Vagina (tissue), 2 donors: ENCODE data around the gene CCDC57. TPM values are rescaled to one million over a fixed set of nuclear protein-coding genes. Genes with fewer than 3 reads are reported as not detected.

Source experiments
- DNase-seq, 2 donors: peaks; one replicate each; pipeline ENCODE4 v3.0.0-alpha.2; 2017; ENCODE audit errors: extremely low spot score in 2 of 2
- H3K27ac ChIP-seq: fragments of 200-600 bp; sonication (generic); one replicate; pipeline ENCODE4 v1.5.1; 2019
- H3K27me3 ChIP-seq: fragments of 200-600 bp; sonication (generic); one replicate; pipeline ENCODE4 v1.5.1; 2019
- H3K36me3 ChIP-seq, 2 donors: fragments of 200-600 bp; sonication (generic); one replicate each; pipeline ENCODE4 v1.5.1; 2017 to 2019
- H3K4me1 ChIP-seq: fragments of 200-600 bp; sonication (generic); one replicate; pipeline ENCODE4 v1.5.1; 2019
- H3K4me3 ChIP-seq, 2 donors: fragments of 200-600 bp; sonication (generic); 1 replicate in 1 of 2; 2 replicates in 1 of 2; pipeline ENCODE4 v1.5.1; 2016 to 2019
- H3K9me3 ChIP-seq: fragments of 200-600 bp; sonication (generic); one replicate; pipeline ENCODE4 v1.5.1; 2019
- POLR2A ChIP-seq, 2 donors: fragments of 450-650 bp; IDR thresholded peaks; one replicate each; pipeline ENCODE4 v1.6.1; 2017; ENCODE audit warnings: antibody characterized with exemption in 2 of 2, mild to moderate bottlenecking in 2 of 2, moderate library complexity in 2 of 2
- POLR2AphosphoS5 ChIP-seq, 2 donors: sonication (generic); formaldehyde crosslinking; IDR thresholded peaks; one replicate each; pipeline ENCODE4 v1.9.0; 2017; ENCODE audit warnings: antibody characterized with exemption in 2 of 2, mild to moderate bottlenecking in 2 of 2, low read depth in 1 of 2; ENCODE audit not compliant: insufficient read depth in 1 of 2
- intact Hi-C: fragments of 100-400 bp; cut with DNase I; formaldehyde crosslinking; loops from one replicate; pipeline ENCODE4 v1.15.1; 2023
- total RNA-seq: library from RNA; depleted of rRNA; stranded (reverse); fragments of >200 nt; gene quantifications from one replicate; pipeline ENCODE4 v1.2.3, GENCODE V29; 2016
- TF ChIP-seq, protein P1 (sequence below), 3 experiments: fragments of 450-650 bp in 2 of 3; fragments of 200-600 bp in 1 of 3; sonication (generic) in 1 of 3; IDR thresholded peaks; one replicate each; pipeline ENCODE4 v1.5.1; 2017 to 2019; ENCODE audit warnings: antibody characterized with exemption in 3 of 3, mild to moderate bottlenecking in 2 of 3, moderate library complexity in 2 of 3

Gene CCDC57
- total RNA-seq, 1 donor from 2014 or later = 26.5 TPM

GRCh38 chr17:82112914-82113311, 99.7 kb downstream of the CCDC57 start:
- Histone ChIP-seq H3K27ac (no peak overlapping the region), H3K9me3 (no peaks in the 10 kb centered on the region), H3K4me3 (no peak overlapping the region), H3K27me3 (no peaks in the 10 kb centered on the region), H3K4me1 (no peaks in the 10 kb centered on the region), H3K36me3 (no peaks in the 10 kb centered on the region)
- TF ChIP-seq POLR2AphosphoS5 (IDR thresholded peaks at IDR 0.05; ENCODE audit: insufficient read depth in 1 of 2, low read depth in 1 of 2) = no peak
- TF ChIP-seq, protein P1, sequence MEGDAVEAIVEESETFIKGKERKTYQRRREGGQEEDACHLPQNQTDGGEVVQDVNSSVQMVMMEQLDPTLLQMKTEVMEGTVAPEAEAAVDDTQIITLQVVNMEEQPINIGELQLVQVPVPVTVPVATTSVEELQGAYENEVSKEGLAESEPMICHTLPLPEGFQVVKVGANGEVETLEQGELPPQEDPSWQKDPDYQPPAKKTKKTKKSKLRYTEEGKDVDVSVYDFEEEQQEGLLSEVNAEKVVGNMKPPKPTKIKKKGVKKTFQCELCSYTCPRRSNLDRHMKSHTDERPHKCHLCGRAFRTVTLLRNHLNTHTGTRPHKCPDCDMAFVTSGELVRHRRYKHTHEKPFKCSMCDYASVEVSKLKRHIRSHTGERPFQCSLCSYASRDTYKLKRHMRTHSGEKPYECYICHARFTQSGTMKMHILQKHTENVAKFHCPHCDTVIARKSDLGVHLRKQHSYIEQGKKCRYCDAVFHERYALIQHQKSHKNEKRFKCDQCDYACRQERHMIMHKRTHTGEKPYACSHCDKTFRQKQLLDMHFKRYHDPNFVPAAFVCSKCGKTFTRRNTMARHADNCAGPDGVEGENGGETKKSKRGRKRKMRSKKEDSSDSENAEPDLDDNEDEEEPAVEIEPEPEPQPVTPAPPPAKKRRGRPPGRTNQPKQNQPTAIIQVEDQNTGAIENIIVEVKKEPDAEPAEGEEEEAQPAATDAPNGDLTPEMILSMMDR (IDR thresholded peaks at IDR 0.05) = no peak
- TF ChIP-seq POLR2A (IDR thresholded peaks at IDR 0.05) = no peak
- DNase-seq = no peak
- intact Hi-C loops = no loop called here

GRCh38 chr17:82112181-82112913, 100.3 kb downstream of the CCDC57 start:
- Histone ChIP-seq H3K4me3 (no peak overlapping the region), H3K36me3 (no peaks in the 10 kb centered on the region), H3K27me3 (no peaks in the 10 kb centered on the region), H3K27ac (no peak overlapping the region), H3K9me3 (no peaks in the 10 kb centered on the region), H3K4me1 (peaks cover 2% of the 10 kb centered on the region)
- TF ChIP-seq POLR2AphosphoS5 (IDR thresholded peaks at IDR 0.05; ENCODE audit: insufficient read depth in 1 of 2, low read depth in 1 of 2) (no peak), POLR2A (IDR thresholded peaks at IDR 0.05) (no peak)
- TF ChIP-seq, protein P1 (IDR thresholded peaks at IDR 0.05) = no peak
- intact Hi-C loops = no loop called here
- DNase-seq = no peak

DNA sequence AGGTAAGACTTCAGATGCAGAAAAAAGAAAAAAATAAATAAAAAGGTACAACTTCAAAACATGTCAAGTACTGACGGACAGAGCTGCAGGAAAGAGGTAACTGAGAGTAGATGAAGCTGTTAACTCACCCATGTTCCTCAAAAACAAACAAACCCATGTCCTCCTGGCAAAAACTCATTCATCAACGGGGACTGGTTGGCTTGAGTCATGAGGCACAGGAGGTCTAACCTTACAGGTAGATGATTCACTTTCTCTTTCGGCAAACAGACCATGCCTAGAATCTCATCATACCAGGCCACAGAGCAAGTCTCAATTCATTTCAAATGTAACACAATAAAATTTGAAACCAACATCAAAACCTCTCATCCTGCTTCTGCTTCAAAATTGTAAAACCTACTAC, 102.3 kb downstream of the CCDC57 start:
- no peaks in the 10 kb centered on the region for H3K36me3 ChIP-seq
- no peaks in the 10 kb centered on the region for H3K27me3 ChIP-seq
- peaks cover 22% of the 10 kb centered on the region for H3K4me1 ChIP-seq
- no peaks in the 10 kb centered on the region for H3K9me3 ChIP-seq
- H3K27ac ChIP-seq = no peak overlapping the region
- no peak overlapping the region for H3K4me3 ChIP-seq
- no peak for DNase-seq
- TF ChIP-seq, protein P1 (IDR thresholded peaks at IDR 0.05) = no peak
- peak in 1 of 2 donors; percentile 46 for TF ChIP-seq POLR2AphosphoS5 (IDR thresholded peaks at IDR 0.05; ENCODE audit: insufficient read depth in 1 of 2, low read depth in 1 of 2)
- intact Hi-C loops = no loop called here

GRCh38 chr17:82108961-82109475, 103.6 kb downstream of the CCDC57 start:
- TF ChIP-seq POLR2A (IDR thresholded peaks at IDR 0.05) (no peak), POLR2AphosphoS5 (IDR thresholded peaks at IDR 0.05; ENCODE audit: insufficient read depth in 1 of 2, low read depth in 1 of 2) (no peak)
- TF ChIP-seq, protein P1 (IDR thresholded peaks at IDR 0.05) = no peak
- Histone ChIP-seq H3K27me3 (no peaks in the 10 kb centered on the region), H3K4me3 (no peak overlapping the region), H3K27ac (no peak overlapping the region), H3K4me1 (peaks cover 35% of the 10 kb centered on the region), H3K36me3 (no peaks in the 10 kb centered on the region), H3K9me3 (no peaks in the 10 kb centered on the region)
- intact Hi-C loops = no loop called here
- DNase-seq = no peak

DNA sequence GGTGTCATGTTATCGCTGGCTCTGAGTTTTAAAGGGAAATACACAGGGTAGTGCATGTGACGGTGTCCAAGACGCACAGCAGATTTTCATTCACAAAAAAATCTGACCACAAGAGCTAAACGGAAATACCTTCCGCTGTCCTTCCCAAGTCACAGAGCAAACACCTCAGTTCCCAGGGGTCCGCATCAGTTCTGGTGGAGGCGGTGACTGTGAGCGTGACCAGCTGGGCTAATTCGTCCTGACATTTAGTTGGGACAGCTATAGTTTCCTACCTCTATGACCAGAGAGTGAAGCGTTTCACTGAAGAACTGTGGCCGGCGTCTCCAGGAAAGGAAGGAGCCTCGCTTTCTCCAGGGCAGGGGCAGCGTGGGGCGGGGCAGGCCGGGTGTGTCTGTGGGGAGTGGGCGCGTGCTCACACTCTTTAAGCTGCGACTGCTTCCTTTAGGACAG, 104.1 kb downstream of the CCDC57 start:
- H3K9me3 ChIP-seq = no peaks in the 10 kb centered on the region
- H3K27me3 ChIP-seq = no peaks in the 10 kb centered on the region
- TF ChIP-seq POLR2A (IDR thresholded peaks at IDR 0.05) (no peak), POLR2AphosphoS5 (IDR thresholded peaks at IDR 0.05; ENCODE audit: insufficient read depth in 1 of 2, low read depth in 1 of 2) (no peak)
- TF ChIP-seq, protein P1 (IDR thresholded peaks at IDR 0.05) = no peak
- no peak overlapping the region for H3K4me3 ChIP-seq
- H3K36me3 ChIP-seq = no peaks in the 10 kb centered on the region
- no peak for DNase-seq
- intact Hi-C loops = no loop called here
- H3K4me1 ChIP-seq = peaks cover 40% of the 10 kb centered on the region
- H3K27ac ChIP-seq = no peak overlapping the region
